Measurements from ENCODE around the gene RCL1. TPM values are rescaled to one million over a fixed set of nuclear protein-coding genes. Genes with fewer than 3 reads are reported as not detected.

The RCL1 gene
- total RNA-seq, 1 experiment from 2014 or later: 34.4 TPM

DNA sequence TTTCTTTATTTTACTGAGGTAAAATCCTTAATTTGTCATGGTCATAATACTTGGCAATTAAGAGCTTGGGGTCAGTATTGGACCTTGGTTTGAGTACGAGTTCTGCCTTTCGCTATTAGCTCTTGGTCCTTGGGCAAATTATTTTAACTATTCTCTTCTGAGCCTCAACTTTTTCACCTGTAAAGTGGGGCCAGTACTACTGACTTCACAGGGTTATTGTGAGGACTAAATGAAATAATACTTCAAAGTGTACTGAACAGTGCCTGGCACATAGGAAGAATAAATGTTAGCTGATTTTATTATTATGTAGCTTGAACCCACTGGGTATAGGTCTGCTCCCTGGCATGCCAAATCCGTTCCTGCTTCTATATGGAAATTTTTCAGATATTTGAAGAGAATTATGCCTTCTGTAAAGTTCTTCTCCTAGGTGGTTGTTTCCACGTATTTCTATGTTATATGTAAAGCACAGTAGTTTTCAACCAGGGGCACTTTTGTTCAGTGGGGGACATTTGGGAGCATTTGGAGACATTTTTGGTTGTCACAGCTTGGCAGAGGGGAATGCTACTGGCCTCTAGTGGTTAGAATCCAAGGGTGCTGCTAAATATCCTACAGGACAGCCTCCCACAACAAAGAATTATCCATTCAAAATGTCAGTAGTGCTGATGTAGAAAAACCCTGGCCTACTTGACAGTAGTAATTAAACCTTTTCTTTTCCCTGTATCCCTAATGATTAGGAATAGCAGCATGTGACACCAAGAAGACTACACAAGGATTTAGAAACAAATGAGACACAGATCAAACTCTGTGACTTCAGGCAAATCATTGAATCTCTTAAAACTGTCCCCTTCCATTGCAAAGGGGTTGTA lies 4.5 kb downstream of the RCL1 start:
- Histone ChIP-seq H3T11ph (ENCODE audit: low read length) (no peak overlapping the region), H3K27me3 (ENCODE audit: insufficient read depth, low read length) (no peaks in the 10 kb centered on the region), H2BK15ac (ENCODE audit: low read depth, low read length) (no peak overlapping the region), H4K5ac (ENCODE audit: insufficient read length, low read depth, low read length) (no peak overlapping the region), H3K4me1 (ENCODE audit: insufficient read depth, low read length) (peaks cover 14% of the 10 kb centered on the region; the same call in 1 of the 2 replicates), H3K79me1 (ENCODE audit: insufficient read depth, low read depth, low read length, poor library complexity, severe bottlenecking) (peaks cover 4% of the 10 kb centered on the region), H3K56ac (ENCODE audit: insufficient read length, low read depth, low read length) (no peak overlapping the region), H4K8ac (replicated peaks; ENCODE audit: insufficient read length, low read depth, low read length) (no peak overlapping the region), H2BK120ac (ENCODE audit: low read depth, low read length, poor library complexity, severe bottlenecking) (no peak overlapping the region), H2AFZ (ENCODE audit: low read length) (no peak overlapping the region), H4K20me1 (ENCODE audit: control insufficient read depth, insufficient read depth, insufficient read length) (no peaks in the 10 kb centered on the region), H3K4me2 (ENCODE audit: insufficient read depth, insufficient read length, low read length) (no peak overlapping the region), H3K23me2 (ENCODE audit: insufficient read length, low read depth, low read length, poor library complexity, severe bottlenecking) (peaks cover 8% of the 10 kb centered on the region), H3K79me2 (ENCODE audit: insufficient read depth, low read length) (peaks cover 61% of the 10 kb centered on the region; the same call in 1 of the 2 replicates), H2BK5ac (ENCODE audit: insufficient read length, low read length) (no peak overlapping the region), H2BK20ac (ENCODE audit: low read depth, low read length, poor library complexity, severe bottlenecking) (no peak overlapping the region), H4K91ac (ENCODE audit: insufficient read length, low read depth, low read length) (no peak overlapping the region), H3K23ac (ENCODE audit: insufficient read length, low read depth, low read length) (no peak overlapping the region), H3K9me3 (ENCODE audit: control insufficient read depth, low read depth, low read length) (no peaks in the 10 kb centered on the region), H2AK5ac (ENCODE audit: insufficient read length, low read length) (no peak overlapping the region), H2BK12ac (ENCODE audit: insufficient read length, low read depth, low read length) (no peak overlapping the region), H3K4ac (ENCODE audit: low read depth, low read length) (no peak overlapping the region), H3K18ac (ENCODE audit: insufficient read length, low read depth, low read length) (no peak overlapping the region), H3K27ac (ENCODE audit: insufficient read length, low read depth, low read length) (no peak overlapping the region), H3K14ac (ENCODE audit: insufficient read depth, low read length) (no peak overlapping the region), H3K9ac (ENCODE audit: extremely low read depth, insufficient read length, low read length) (no peak overlapping the region)
- Mint-ChIP-seq H3K27me3 (ENCODE audit: low read depth) (no peaks in the 10 kb centered on the region), H3K4me3 (no peak overlapping the region), H3K36me3 (ENCODE audit: insufficient read depth in 1 of 3, low read depth in 3 of 3) (peaks cover 4 to 5% (median 4%) of the 10 kb centered on the region in 3 experiments; a peak in 4 of 7 replicates), H3K9me3 (no peaks in the 10 kb centered on the region; a peak in 1 of 5 replicates), H3K4me1 (peaks cover 31 to 33% of the 10 kb centered on the region in 2 experiments), H3K27ac (peak overlapping the region in 1 of 3 experiments; percentile 76; a peak in 1 of 7 replicates)
- no CpG with 5 or more reads among the region's 4 CpGs for WGBS (ENCODE audit: extremely low coverage, insufficient read length, low lambda C conversion rate)
- peak; percentile 42 for DNase-seq
- TF ChIP-seq CTCF (conservative IDR thresholded peaks at IDR 0.05): peak; percentile 84
